Raji (cell line): ENCODE results near the gene HAPLN2.

Source experiments
- POLR2A ChIP-seq: IDR thresholded peaks from 2 replicates; pipeline ENCODE4 v1.6.1; 2011; ENCODE audit warnings: low read depth, low read length, control low read depth; ENCODE audit not compliant: insufficient read depth

HAPLN2 gene

GRCh38 chr1:156626079-156626438 lies 6.8 kb downstream of the HAPLN2 start:
- TF ChIP-seq POLR2A: no peak

GRCh38 chr1:156627313-156627880 lies 8.2 kb downstream of the HAPLN2 start:
- no peak for TF ChIP-seq POLR2A

GRCh38 chr1:156629823-156630449 lies 10.7 kb downstream of the HAPLN2 start:
- TF ChIP-seq POLR2A: no peak

GRCh38 chr1:156632355-156632754 lies 13.1 kb downstream of the HAPLN2 start:
- no peak for TF ChIP-seq POLR2A

GRCh38 chr1:156638189-156638985 lies 19.2 kb downstream of the HAPLN2 start:
- TF ChIP-seq POLR2A: no peak

GRCh38 chr1:156639601-156640101 lies 20.4 kb downstream of the HAPLN2 start:
- TF ChIP-seq POLR2A: no peak

- TF ChIP-seq POLR2A: no peak
Measured at GRCh38 chr1:156640842-156641706, 21.9 kb downstream of the HAPLN2 start.

- no peak for TF ChIP-seq POLR2A
Measured at GRCh38 chr1:156641761-156642264, 22.6 kb downstream of the HAPLN2 start, which contains the start of gene BCAN. Gene BCAN, plus strand, starts transcription at chr1:156642117. Its CDS starts 3,938 bp downstream, at chr1:156646055.

GRCh38 chr1:156642265-156643048 lies 23.2 kb downstream of the HAPLN2 start:
- no peak for TF ChIP-seq POLR2A

GRCh38 chr1:156643049-156643777 lies 24.0 kb downstream of the HAPLN2 start:
- TF ChIP-seq POLR2A: no peak

- no peak for TF ChIP-seq POLR2A
Measured at GRCh38 chr1:156643778-156644092, 24.5 kb downstream of the HAPLN2 start.

GRCh38 chr1:156644146-156644545 lies 24.9 kb downstream of the HAPLN2 start:
- no peak for TF ChIP-seq POLR2A

GRCh38 chr1:156644640-156645039 lies 25.4 kb downstream of the HAPLN2 start:
- no peak for TF ChIP-seq POLR2A

GRCh38 chr1:156645056-156645455 lies 25.8 kb downstream of the HAPLN2 start:
- no peak for TF ChIP-seq POLR2A
